BJ (cell line): ENCODE measurements around the gene DUS1L. TPM values are rescaled to one million over a fixed set of nuclear protein-coding genes. Genes with fewer than 3 reads are reported as not detected.

Experiments
- CTCF ChIA-PET: fragments of 350-600 bp; formaldehyde crosslinking; extraction: SDS; loops from one replicate; lab custom pipeline; 2021; ENCODE audit warnings: antibody characterized with exemption, inconsistent platforms; lab: Yijun Ruan, JAX
- POLR2A ChIA-PET: fragments of 300-600 bp; sonication (Branson Sonifier 250); formaldehyde crosslinking; extraction: SDS; loops from one replicate; lab custom pipeline; 2021; ENCODE audit warnings: antibody characterized with exemption; lab: Charles Lee
- DNase-seq: peaks from one replicate; pipeline ENCODE4 v3.0.0-alpha.2; 2011; ENCODE audit warnings: low read depth
- H3K27me3 ChIP-seq: 2 replicates; pipeline ENCODE4 v1.6.0; 2011; ENCODE audit warnings: low read length; ENCODE audit not compliant: control insufficient read depth, insufficient read depth
- H3K36me3 ChIP-seq: 2 replicates; pipeline ENCODE4 v1.5.1; 2011; ENCODE audit warnings: low read length; ENCODE audit not compliant: control insufficient read depth, insufficient read depth
- H3K4me3 ChIP-seq: 2 replicates; pipeline ENCODE4 v1.5.1; 2011; ENCODE audit warnings: low read depth, mild to moderate bottlenecking, control low read depth, low read length
- polyA plus RNA-seq: library from polyadenylated mRNA; depleted of rRNA; stranded (reverse); fragments of >200 nt; gene quantifications from 2 replicates; pipeline ENCODE4 v1.2.3, GENCODE V29; 2011
- TF ChIP-seq, protein P1 (sequence below): IDR thresholded peaks from 2 replicates; pipeline ENCODE4 v1.5.1; 2011; ENCODE audit warnings: low read depth, mild to moderate bottlenecking, control low read depth, inconsistent platforms, low read length, moderate library complexity; ENCODE audit not compliant: insufficient read depth

DUS1L gene
- polyA plus RNA-seq, 1 experiment, result 47.6 TPM

DNA sequence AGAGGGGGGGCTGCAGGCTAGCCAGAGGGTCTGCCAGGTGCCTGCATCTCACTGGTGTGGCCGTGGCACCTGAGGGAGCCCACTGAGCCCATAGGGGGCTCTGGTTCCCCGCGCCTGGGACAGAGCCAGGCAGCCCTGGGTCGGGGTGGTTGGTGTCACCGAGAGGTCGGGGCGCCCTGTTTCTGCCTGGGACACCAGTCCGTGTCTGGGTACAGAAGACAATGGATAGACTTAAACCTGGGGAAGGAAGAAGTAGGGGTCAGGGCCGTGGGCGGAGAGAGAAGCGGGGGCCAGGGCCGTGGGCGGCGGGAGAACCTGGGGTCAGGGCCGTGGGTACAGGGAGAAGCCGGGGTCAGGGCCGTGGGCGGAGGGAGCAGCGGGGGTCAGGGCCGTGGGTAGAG, 17.0 kb downstream of the DUS1L start:
- ChIA-PET POLR2A (no interaction called here), CTCF (interaction anchor here (2.9 kb wide), 1 partner anchor 11 kb away, joined by 23 read pairs; the partner anchor contains the start of gene DCXR)
- no peaks in the 10 kb centered on the region for H3K27me3 ChIP-seq

DNA sequence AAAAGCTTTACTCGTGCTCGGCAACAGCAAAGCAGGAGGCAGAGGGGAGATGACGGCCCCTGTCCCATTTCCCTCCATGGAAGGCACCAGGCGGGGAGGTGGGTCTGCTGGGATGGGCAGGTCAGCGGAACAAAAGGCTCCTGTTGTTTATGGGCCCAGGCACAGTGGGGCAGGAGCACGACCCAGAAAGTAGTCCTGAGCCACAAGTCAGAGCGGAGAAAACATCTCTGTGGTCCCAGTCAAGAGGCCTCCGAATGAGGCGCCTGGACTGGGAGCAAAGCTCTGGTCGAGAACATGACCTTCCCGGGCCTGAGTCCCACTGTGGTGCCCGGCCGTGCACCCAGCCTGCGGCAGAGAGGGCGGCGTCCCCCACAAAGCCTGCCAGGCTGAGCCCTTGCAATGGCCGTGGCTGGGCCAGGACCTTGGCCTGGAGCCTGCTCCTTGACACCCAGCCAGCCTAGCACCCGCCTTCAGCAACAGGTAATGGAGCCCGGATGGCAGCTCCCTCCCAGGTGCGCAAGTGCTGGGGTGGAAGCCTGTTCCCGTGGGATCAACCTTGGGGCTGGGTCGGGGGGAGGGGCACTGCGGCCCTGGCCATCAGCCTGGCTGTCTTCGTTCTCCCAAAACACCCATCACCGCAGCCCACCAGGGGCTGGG, 17.6 kb downstream of the DUS1L start:
- Histone ChIP-seq H3K27me3 (no peaks in the 10 kb centered on the region), H3K36me3 (peaks cover 20% of the 10 kb centered on the region), H3K4me3 (no peak overlapping the region)
- no peak for DNase-seq
- ChIA-PET CTCF (interaction anchor here (0.6 to 1.9 kb wide), 2 partner anchors 10 to 110 kb away, joined by 3 to 5 read pairs; partner anchors contain the start of gene DCXR), POLR2A (no interaction called here)
- TF ChIP-seq, protein P1, sequence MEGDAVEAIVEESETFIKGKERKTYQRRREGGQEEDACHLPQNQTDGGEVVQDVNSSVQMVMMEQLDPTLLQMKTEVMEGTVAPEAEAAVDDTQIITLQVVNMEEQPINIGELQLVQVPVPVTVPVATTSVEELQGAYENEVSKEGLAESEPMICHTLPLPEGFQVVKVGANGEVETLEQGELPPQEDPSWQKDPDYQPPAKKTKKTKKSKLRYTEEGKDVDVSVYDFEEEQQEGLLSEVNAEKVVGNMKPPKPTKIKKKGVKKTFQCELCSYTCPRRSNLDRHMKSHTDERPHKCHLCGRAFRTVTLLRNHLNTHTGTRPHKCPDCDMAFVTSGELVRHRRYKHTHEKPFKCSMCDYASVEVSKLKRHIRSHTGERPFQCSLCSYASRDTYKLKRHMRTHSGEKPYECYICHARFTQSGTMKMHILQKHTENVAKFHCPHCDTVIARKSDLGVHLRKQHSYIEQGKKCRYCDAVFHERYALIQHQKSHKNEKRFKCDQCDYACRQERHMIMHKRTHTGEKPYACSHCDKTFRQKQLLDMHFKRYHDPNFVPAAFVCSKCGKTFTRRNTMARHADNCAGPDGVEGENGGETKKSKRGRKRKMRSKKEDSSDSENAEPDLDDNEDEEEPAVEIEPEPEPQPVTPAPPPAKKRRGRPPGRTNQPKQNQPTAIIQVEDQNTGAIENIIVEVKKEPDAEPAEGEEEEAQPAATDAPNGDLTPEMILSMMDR, result no peak

More for the DNA sequence above, 17.0 kb downstream of the DUS1L start:
- DNase-seq, result no peak
- H3K36me3 ChIP-seq, result peaks cover 23% of the 10 kb centered on the region
- TF ChIP-seq, protein P1, result no peak
- no peak overlapping the region for H3K4me3 ChIP-seq

GRCh38 chr17:82047379-82047778, 18.2 kb downstream of the DUS1L start:
- no peak for DNase-seq
- H3K36me3 ChIP-seq, result peaks cover 20% of the 10 kb centered on the region
- TF ChIP-seq, protein P1, result no peak
- no peak overlapping the region for H3K4me3 ChIP-seq
- ChIA-PET POLR2A (no interaction called here), CTCF (interaction anchor here (0.6 to 1.9 kb wide), 2 partner anchors 10 to 111 kb away, joined by 3 to 5 read pairs; partner anchors contain the start of gene DCXR)
- H3K27me3 ChIP-seq, result no peaks in the 10 kb centered on the region

- no peak overlapping the region for H3K4me3 ChIP-seq
- DNase-seq, result no peak
- ChIA-PET POLR2A (no interaction called here), CTCF (interaction anchor here (1.9 kb wide), 1 partner anchor 9 kb away, joined by 5 read pairs; the partner anchor contains the start of gene DCXR)
- TF ChIP-seq, protein P1, result no peak
- H3K27me3 ChIP-seq, result no peaks in the 10 kb centered on the region
- H3K36me3 ChIP-seq, result peaks cover 20% of the 10 kb centered on the region
These were observed 18.7 kb downstream of the DUS1L start for GRCh38 chr17:82046903-82047302.

- TF ChIP-seq, protein P1, result no peak
- H3K27me3 ChIP-seq, result no peaks in the 10 kb centered on the region
- CTCF ChIA-PET, result interaction anchor here (1.9 kb wide), 1 partner anchor 8 kb away, joined by 5 read pairs; the partner anchor contains the start of gene DCXR
- peaks cover 20% of the 10 kb centered on the region for H3K36me3 ChIP-seq
- POLR2A ChIA-PET, result no interaction called here
- no peak for DNase-seq
- H3K4me3 ChIP-seq, result no peak overlapping the region
These were observed 19.6 kb downstream of the DUS1L start for GRCh38 chr17:82045936-82046484.
